GM18519 (cell line): ENCODE results near the gene CEMIP2.
"Not testable (repeated sequence)": the region's sequence is repeated elsewhere in the genome, so short reads cannot be mapped to it uniquely, and the experiment has no call there.

Experiments
- ATAC-seq: cut with Tn5 transposase; IDR thresholded peaks from one replicate; pipeline ENCODE4 v1.9.1; 2021; ENCODE audit warnings: mild to moderate bottlenecking, moderate library complexity; ENCODE audit not compliant: unreplicated experiment, low FRiP score

The CEMIP2 gene

GRCh38 chr9:71681104-71681707, 87.1 kb downstream of the CEMIP2 start:
- no peak for ATAC-seq

- no peak for ATAC-seq
Observed at GRCh38 chr9:71680189-71680980, 87.9 kb downstream of the CEMIP2 start.

GRCh38 chr9:71678999-71679398, 89.3 kb downstream of the CEMIP2 start:
- no peak for ATAC-seq

- no peak for ATAC-seq
Observed at GRCh38 chr9:71677209-71677608, 91.1 kb downstream of the CEMIP2 start.

- no peak for ATAC-seq
Observed at GRCh38 chr9:71676460-71676859, 91.9 kb downstream of the CEMIP2 start.

GRCh38 chr9:71675857-71676165, 92.5 kb downstream of the CEMIP2 start:
- no peak for ATAC-seq

GRCh38 chr9:71675105-71675856, 93.0 kb downstream of the CEMIP2 start:
- no peak for ATAC-seq

GRCh38 chr9:71672573-71672972, 95.7 kb downstream of the CEMIP2 start:
- no peak for ATAC-seq

- no peak for ATAC-seq
Observed at GRCh38 chr9:71671289-71671688, 97.0 kb downstream of the CEMIP2 start.

- ATAC-seq, result no peak
Observed at GRCh38 chr9:71670121-71670520, 98.2 kb downstream of the CEMIP2 start.

GRCh38 chr9:71669284-71669995, 98.9 kb downstream of the CEMIP2 start:
- no peak for ATAC-seq

GRCh38 chr9:71668717-71669116, 99.6 kb downstream of the CEMIP2 start:
- ATAC-seq, result no peak

GRCh38 chr9:71665247-71665646, 103.1 kb downstream of the CEMIP2 start:
- ATAC-seq, result no peak

GRCh38 chr9:71664566-71664965, 103.7 kb downstream of the CEMIP2 start:
- ATAC-seq, result no peak

GRCh38 chr9:71663931-71664459, 104.3 kb downstream of the CEMIP2 start:
- no peak for ATAC-seq

- no peak for ATAC-seq
Observed at GRCh38 chr9:71663216-71663615, 105.1 kb downstream of the CEMIP2 start.

GRCh38 chr9:71662082-71662481, 106.2 kb downstream of the CEMIP2 start:
- ATAC-seq, result no peak

GRCh38 chr9:71657276-71657675, 111.0 kb downstream of the CEMIP2 start:
- ATAC-seq, result not testable (repeated sequence)

- ATAC-seq, result no peak
Observed at GRCh38 chr9:71656496-71656895, 111.8 kb downstream of the CEMIP2 start.

GRCh38 chr9:71655778-71656177, 112.5 kb downstream of the CEMIP2 start:
- no peak for ATAC-seq

GRCh38 chr9:71655141-71655540, 113.2 kb downstream of the CEMIP2 start:
- ATAC-seq, result no peak
